Measurements from ENCODE around the gene KIF3C. TPM values are rescaled to one million over a fixed set of nuclear protein-coding genes. Genes with fewer than 3 reads are reported as not detected.
A peak's percentile ranks its signal among the peaks of the same experiment; 100 is the strongest.

KIF3C gene
- total RNA-seq, 6 donors from 2014 or later: 2.4 to 15.7 (median 4.4) TPM

DNA sequence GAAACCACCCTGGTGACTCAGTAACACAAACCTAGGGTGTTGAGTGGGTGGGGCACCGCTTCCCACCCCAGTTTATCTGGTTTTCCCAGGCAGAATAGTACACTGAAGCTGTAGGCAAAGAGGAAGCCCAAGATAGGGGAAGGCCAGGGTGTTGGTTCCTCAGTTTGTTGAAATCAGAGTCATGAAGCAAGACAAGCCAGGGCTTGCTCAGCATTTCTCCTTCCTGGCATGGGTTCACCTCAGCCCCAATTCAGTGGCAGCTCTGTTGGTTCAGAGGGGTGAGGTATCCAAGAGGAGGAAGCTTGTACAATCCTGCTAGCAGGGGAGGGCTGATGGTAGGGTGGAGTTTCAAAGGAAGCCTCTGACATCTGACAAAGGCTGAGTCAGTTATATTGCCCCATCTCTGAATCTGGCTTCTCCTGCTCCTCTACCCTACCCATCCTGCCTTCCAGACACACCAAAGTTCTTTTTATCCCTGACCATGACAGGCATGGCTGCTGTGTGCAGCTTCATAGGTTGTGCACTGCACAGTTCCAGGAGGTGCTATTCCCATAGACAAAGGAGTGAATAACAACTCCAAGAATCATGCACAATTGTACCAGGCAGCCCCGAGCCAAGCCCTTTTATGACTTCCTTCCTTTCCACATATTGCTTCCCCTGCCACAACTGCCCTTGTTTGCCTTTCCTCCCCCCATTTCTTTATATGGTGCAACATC is 26.7 kb upstream of the KIF3C start:
- ATAC-seq (ENCODE audit: low FRiP score in 2 of 2): peak; percentile 80 to 92

GRCh38 chr2:26008095-26008494 is 25.8 kb upstream of the KIF3C start:
- TF ChIP-seq POLR2AphosphoS5 (IDR thresholded peaks at IDR 0.05): no peak
- TF ChIP-seq POLR2A (IDR thresholded peaks at IDR 0.05): no peak
- no peak for TF ChIP-seq EP300 (IDR thresholded peaks at IDR 0.05)
- TF ChIP-seq CTCF (IDR thresholded peaks at IDR 0.05): no peak
- ATAC-seq (ENCODE audit: low FRiP score in 2 of 2) (no peak), DNase-seq (no peak)
- Histone ChIP-seq H3K9me3 (no peaks in the 10 kb centered on the region), H3K4me3 (no peak overlapping the region), H3K4me1 (peaks cover 14 to 30% (median 26%) of the 10 kb centered on the region in 4 donors), H3K27me3 (no peaks in the 10 kb centered on the region), H3K36me3 (no peaks in the 10 kb centered on the region), H3K27ac (peak overlapping the region; percentile 42 to 74 (median 60))
- WGBS, 2 donors: 100% methylated on average over 1 of the region's 1 CpG

More for the DNA sequence above, 26.7 kb upstream of the KIF3C start:
- peaks cover 15 to 31% (median 28%) of the 10 kb centered on the region in 4 donors for H3K4me1 ChIP-seq
- H3K9me3 ChIP-seq: no peaks in the 10 kb centered on the region
- 35 to 49% methylated on average over 2 of the region's 2 CpGs for WGBS, 2 donors
- H3K36me3 ChIP-seq: no peaks in the 10 kb centered on the region
- DNase-seq: peak in 1 of 2 donors; percentile 86
- no peaks in the 10 kb centered on the region for H3K27me3 ChIP-seq
- H3K4me3 ChIP-seq: no peak overlapping the region
- peak overlapping the region; percentile 42 to 74 (median 60) for H3K27ac ChIP-seq
- TF ChIP-seq EP300 (IDR thresholded peaks at IDR 0.05) (no peak), POLR2AphosphoS5 (IDR thresholded peaks at IDR 0.05) (peak; percentile 53 to 79), CTCF (IDR thresholded peaks at IDR 0.05) (no peak), POLR2A (IDR thresholded peaks at IDR 0.05) (peak in 1 of 4 donors; percentile 13)

DNA sequence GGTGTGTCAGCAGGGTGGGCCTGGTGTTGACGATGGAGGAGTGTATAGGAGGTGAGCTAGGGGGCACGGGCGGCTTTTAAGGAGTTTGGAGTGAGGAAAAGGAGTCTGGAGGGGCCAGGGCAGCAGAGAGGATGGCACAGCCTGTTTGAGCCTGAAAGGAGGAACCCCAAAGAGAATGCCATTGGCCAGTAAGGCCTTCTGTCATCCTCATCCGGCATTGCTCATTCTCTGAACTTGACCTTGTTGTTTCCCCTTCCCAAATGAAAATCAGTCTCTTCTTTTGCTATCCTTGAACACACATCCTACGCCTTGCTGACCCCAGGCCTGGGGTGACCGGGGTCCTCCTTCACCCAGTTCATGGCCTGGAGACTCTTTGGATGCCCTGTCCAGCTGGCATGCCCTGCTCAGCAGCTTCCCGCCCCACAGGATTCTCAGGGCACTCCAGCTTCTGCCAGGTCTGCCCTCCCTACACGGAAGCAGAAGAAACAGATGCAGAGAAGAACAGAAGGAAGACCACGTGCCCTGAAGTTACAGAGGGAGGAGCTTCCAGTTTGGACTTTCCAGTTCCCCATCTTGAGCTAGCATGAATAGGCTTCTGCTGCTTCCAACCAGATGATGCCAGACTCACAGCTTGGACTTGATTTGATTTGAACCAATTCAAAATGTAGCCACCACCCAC is 20.5 kb upstream of the KIF3C start:
- peaks cover 22 to 37% (median 26%) of the 10 kb centered on the region in 4 donors for H3K4me1 ChIP-seq
- peak; percentile 72 to 87 for ATAC-seq (ENCODE audit: low FRiP score in 2 of 2)
- peak in 1 of 2 donors; percentile 73 for DNase-seq
- no peaks in the 10 kb centered on the region for H3K27me3 ChIP-seq
- H3K27ac ChIP-seq: peak overlapping the region in 3 of 4 donors; percentile 72 to 84 (median 74)
- no peak overlapping the region for H3K4me3 ChIP-seq
- whole genome bisulfite sequencing, 2 donors: 69 to 73% methylated on average over 7 to 9 of the region's 9 CpGs
- H3K36me3 ChIP-seq: no peaks in the 10 kb centered on the region
- H3K9me3 ChIP-seq: no peaks in the 10 kb centered on the region
- TF ChIP-seq CTCF (IDR thresholded peaks at IDR 0.05) (no peak), EP300 (IDR thresholded peaks at IDR 0.05) (no peak), POLR2A (IDR thresholded peaks at IDR 0.05) (peak in 1 of 4 donors; percentile 61), POLR2AphosphoS5 (IDR thresholded peaks at IDR 0.05) (peak in 1 of 2 donors; percentile 33)

DNA sequence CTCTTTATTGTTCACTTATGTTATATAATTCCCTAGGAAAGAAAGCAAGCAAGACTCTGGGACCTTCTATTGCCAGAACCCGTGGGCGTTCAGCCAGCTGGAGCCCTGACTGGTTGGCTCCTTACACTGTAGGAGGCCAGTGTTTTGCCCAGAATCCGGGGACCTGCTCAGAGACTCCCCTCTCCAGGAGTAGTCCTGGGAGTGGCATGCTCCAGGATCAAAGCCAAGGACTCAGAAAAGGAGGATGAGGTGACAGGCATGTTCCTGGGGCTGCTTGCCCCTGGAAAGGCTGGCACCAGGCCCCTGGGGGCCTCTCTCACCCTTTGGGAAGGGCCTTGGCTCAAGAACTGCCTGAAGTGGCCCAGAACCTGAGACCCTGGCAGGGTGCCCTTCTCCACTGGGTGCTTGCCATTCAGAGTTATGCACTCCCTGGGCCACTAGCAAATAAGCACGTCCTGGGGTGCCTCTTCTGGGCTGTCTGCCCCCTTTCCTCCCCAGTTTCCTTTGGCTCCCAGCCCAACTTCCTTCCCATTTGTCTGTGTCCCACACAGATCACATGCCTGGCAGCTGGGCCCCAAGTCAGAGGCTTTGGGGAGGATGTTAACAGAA is 19.6 kb upstream of the KIF3C start:
- ATAC-seq (ENCODE audit: low FRiP score in 2 of 2): peak; percentile 64 to 81
- Histone ChIP-seq H3K9me3 (no peaks in the 10 kb centered on the region), H3K4me3 (no peak overlapping the region), H3K36me3 (no peaks in the 10 kb centered on the region), H3K27ac (peak overlapping the region; percentile 72 to 84 (median 74)), H3K4me1 (peaks cover 24 to 37% (median 27%) of the 10 kb centered on the region in 4 donors), H3K27me3 (no peaks in the 10 kb centered on the region)
- WGBS, 2 donors: 22 to 30% methylated on average over 3 of the region's 4 CpGs
- peak; percentile 36 to 81 for DNase-seq
- TF ChIP-seq POLR2A (IDR thresholded peaks at IDR 0.05) (no peak), EP300 (IDR thresholded peaks at IDR 0.05) (no peak), POLR2AphosphoS5 (IDR thresholded peaks at IDR 0.05) (no peak), CTCF (IDR thresholded peaks at IDR 0.05) (no peak)
